Measurements from ENCODE around the gene SLC45A3. TPM values are rescaled to one million over a fixed set of nuclear protein-coding genes. Genes with fewer than 3 reads are reported as not detected.

The SLC45A3 gene
- total and polyA plus RNA-seq, 2 donors (not counting 3 experiments of a cell fraction or from before 2014, with no cell fraction given): 15.1 to 15.6 TPM

DNA sequence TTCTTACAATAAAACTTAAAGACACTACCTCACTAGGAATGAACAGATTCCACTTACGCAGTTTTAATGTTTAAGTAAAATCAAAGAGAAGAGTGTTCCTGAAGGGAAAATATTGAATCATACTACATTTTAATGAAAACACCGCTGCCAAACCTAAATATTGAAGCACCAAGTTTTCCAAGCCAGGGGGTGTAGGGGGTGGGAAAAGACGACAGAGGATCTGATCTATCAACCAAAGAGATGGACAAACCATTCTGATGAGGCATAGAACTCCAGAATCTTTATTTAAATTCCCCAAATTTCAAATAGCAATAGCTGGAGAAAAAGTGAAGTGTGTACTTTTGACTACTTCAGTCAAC lies 49.7 kb downstream of the SLC45A3 start:
- CTCF ChIA-PET: interaction anchor here (0.8 to 6.3 kb wide), 8 partner anchors 28 to 106 kb away, joined by 3 to 294 read pairs (median 12); no protein-coding TSS in a partner anchor
- POLR2A ChIA-PET: interaction anchor here (0.8 to 2.3 kb wide), 3 partner anchors 31 to 83 kb away, joined by 3 to 16 read pairs (median 9); no protein-coding TSS in a partner anchor

More for the DNA sequence above, 49.7 kb downstream of the SLC45A3 start:
- BruUV-seq (replicated peaks): no TSS peak
- no peaks in the 10 kb centered on the region for H3K27me3 ChIP-seq (ENCODE audit: control insufficient read depth in 2 of 2, insufficient read depth in 2 of 2, low read length in 2 of 2)
- H3K36me3 ChIP-seq (ENCODE audit: control insufficient read depth in 2 of 2, extremely low read depth in 1 of 2, insufficient read depth in 2 of 2, low read length in 2 of 2): peaks cover 0 to 3% of the 10 kb centered on the region in 2 experiments
- dilution Hi-C loops (cut with MboI; ENCODE audit: extremely low pct_ligation_motif_present, low sequenced_read_pairs) (no loop called here), intact Hi-C loops (cut with micrococcal nuclease) (loop anchor here (1.0 kb wide), 1 partner anchor 31 kb away; no protein-coding TSS in a partner anchor)
- H3K4me3 ChIP-seq (replicated peaks in 1 of 3; ENCODE audit: insufficient read depth in 1 of 3, low read depth in 1 of 3, low read length in 3 of 3): peak overlapping the region; percentile 88 to 97 (median 92)
- TF ChIP-seq FOS (IDR thresholded peaks at IDR 0.05; ENCODE audit: borderline replicate concordance, insufficient read depth, low read length): no peak
- TF ChIP-seq JUN (IDR thresholded peaks at IDR 0.05; ENCODE audit: borderline replicate concordance, insufficient read depth, insufficient read length, low read depth): no peak
- TF ChIP-seq MYC (IDR thresholded peaks at IDR 0.05; ENCODE audit: low read depth, low read length): no peak
- TF ChIP-seq, protein P1, sequence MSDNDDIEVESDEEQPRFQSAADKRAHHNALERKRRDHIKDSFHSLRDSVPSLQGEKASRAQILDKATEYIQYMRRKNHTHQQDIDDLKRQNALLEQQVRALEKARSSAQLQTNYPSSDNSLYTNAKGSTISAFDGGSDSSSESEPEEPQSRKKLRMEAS (IDR thresholded peaks at IDR 0.05; ENCODE audit: insufficient read depth, insufficient read length): no peak
- no peak for TF ChIP-seq POLR2AphosphoS5 (IDR thresholded peaks at IDR 0.05; ENCODE audit: insufficient read depth, low read depth, low read length)
- no peak for TF ChIP-seq CTCF (IDR thresholded peaks at IDR 0.05; ENCODE audit: extremely low read depth in 1 of 2, insufficient read depth in 1 of 2, low read depth in 1 of 2, low read length in 2 of 2)
- peak overlapping the region; percentile 96 for H3K9ac ChIP-seq (replicated peaks; ENCODE audit: extremely low read depth, insufficient read depth, low read length)
- no peaks in the 10 kb centered on the region for H3K9me1 ChIP-seq (replicated peaks; ENCODE audit: control insufficient read depth, extremely low read depth, insufficient read depth, low read length)
- no peaks in the 10 kb centered on the region for H3K9me3 ChIP-seq (replicated peaks; ENCODE audit: control insufficient read depth, insufficient read depth, low read length)
- H3K79me2 ChIP-seq (ENCODE audit: control insufficient read depth, insufficient read depth, low read length): peaks cover 52% of the 10 kb centered on the region
- FAIRE-seq (no peak), DNase-seq (ENCODE audit: low read depth, low spot score) (no peak)
- no peaks in the 10 kb centered on the region for H4K20me1 ChIP-seq (replicated peaks; ENCODE audit: control insufficient read depth, extremely low read depth, insufficient read depth, low read length)
- peaks cover 29% of the 10 kb centered on the region for H3K4me1 ChIP-seq (ENCODE audit: control insufficient read depth, extremely low read depth, insufficient read depth, low read length)
- peak overlapping the region; percentile 98 for H3K4me2 ChIP-seq (ENCODE audit: insufficient read depth, low read length)
- H3K27ac ChIP-seq (ENCODE audit: insufficient read depth, low read depth, low read length): peak overlapping the region; percentile 82
- no peak overlapping the region for H2AFZ ChIP-seq (ENCODE audit: low read depth, low read length)

Measured in endothelial cell of umbilical vein (primary cell).